IMR-90 (cell line): Measurements from ENCODE around the gene PTPRU. TPM values are rescaled to one million over a fixed set of nuclear protein-coding genes. Genes with fewer than 3 reads are reported as not detected.
A peak's percentile ranks its signal among the peaks of the same experiment; 100 is the strongest.

Source experiments
- ATAC-seq: fragments of 200-7000 bp; cut with Tn5 transposase; 2 replicates; pipeline ENCODE4 v1.9.1; 2020; ENCODE audit warnings: low read depth, mild to moderate bottlenecking, moderate library complexity
- BruUV-seq: library from RNA; stranded (reverse); fragments of 400-500 nt; replicated peaks from 2 replicates; lab custom pipeline; 2021; lab: Mats Ljungman, UMichigan
- CTCF ChIA-PET: fragments of 300-600 bp; formaldehyde crosslinking; extraction: SDS; loops from one replicate; lab custom pipeline; 2021; ENCODE audit warnings: antibody characterized with exemption; lab: Yijun Ruan, JAX
- POLR2A ChIA-PET: fragments of 300-600 bp; sonication (Branson Sonifier 250); formaldehyde crosslinking; loops from one replicate; lab custom pipeline; 2022; ENCODE audit warnings: antibody characterized with exemption; ENCODE audit not compliant: unreplicated experiment; lab: Charles Lee
- DNase-seq: peaks from one replicate; pipeline ENCODE4 v3.0.0; 2013
- H2AFZ ChIP-seq: replicated peaks from 2 replicates; pipeline ENCODE3; 2013; ENCODE audit warnings: low read length, mild to moderate bottlenecking; ENCODE audit not compliant: poor library complexity
- H2AK5ac ChIP-seq: 2 replicates; pipeline ENCODE4 v1.6.1; 2013; ENCODE audit warnings: low read depth, low read length, inconsistent platforms
- H2AK9ac ChIP-seq: replicated peaks from 2 replicates; pipeline ENCODE3; 2013; ENCODE audit warnings: mild to moderate bottlenecking, low read depth, low read length, moderate library complexity; ENCODE audit not compliant: poor library complexity
- H2BK120ac ChIP-seq: 2 replicates; pipeline ENCODE4 v1.6.1; 2013; ENCODE audit warnings: low read depth, low read length, inconsistent platforms
- H2BK15ac ChIP-seq: 3 replicates; pipeline ENCODE4 v1.6.1; 2013; ENCODE audit warnings: low read depth, low read length, inconsistent platforms
- H2BK20ac ChIP-seq: 2 replicates; pipeline ENCODE4 v1.6.1; 2013; ENCODE audit warnings: low read depth, mild to moderate bottlenecking, inconsistent platforms, low read length, moderate library complexity
- H2BK5ac ChIP-seq: 2 replicates; pipeline ENCODE4 v1.6.1; 2013; ENCODE audit warnings: mild to moderate bottlenecking, low read depth, low read length, inconsistent platforms; ENCODE audit not compliant: poor library complexity, severe bottlenecking
- H3K14ac ChIP-seq: replicated peaks from 2 replicates; pipeline ENCODE4 v1.6.1; 2013; ENCODE audit warnings: low read depth, low read length, inconsistent platforms
- H3K18ac ChIP-seq: 2 replicates; pipeline ENCODE4 v1.6.1; 2013; ENCODE audit warnings: low read depth, low read length, control low read depth
- H3K23ac ChIP-seq: 2 replicates; pipeline ENCODE4 v1.6.1; 2013; ENCODE audit warnings: low read depth, low read length, inconsistent platforms
- H3K27ac ChIP-seq: 2 replicates; pipeline ENCODE4 v1.5.1; 2013; ENCODE audit warnings: mild to moderate bottlenecking, control low read depth, low read length; ENCODE audit not compliant: insufficient read depth
- H3K27me3 ChIP-seq: 2 replicates; pipeline ENCODE4 v1.6.1; 2013; ENCODE audit warnings: low read length; ENCODE audit not compliant: control insufficient read depth, insufficient read depth
- H3K36me3 ChIP-seq: 2 replicates; pipeline ENCODE4 v1.6.1; 2013; ENCODE audit warnings: low read length, mixed read lengths; ENCODE audit not compliant: control insufficient read depth, insufficient read depth
- H3K4ac ChIP-seq: 2 replicates; pipeline ENCODE4 v1.6.1; 2013; ENCODE audit warnings: low read depth, low read length, inconsistent platforms
- H3K4me1 ChIP-seq: 2 replicates; pipeline ENCODE4 v1.6.1; 2013; ENCODE audit warnings: low read length, mixed read lengths; ENCODE audit not compliant: control insufficient read depth, insufficient read depth
- H3K4me2 ChIP-seq: 2 replicates; pipeline ENCODE4 v1.6.1; 2013; ENCODE audit warnings: low read depth, mild to moderate bottlenecking, control low read depth, low read length, moderate library complexity
- H3K4me3 ChIP-seq: 2 replicates; pipeline ENCODE4 v1.5.1; 2013; ENCODE audit warnings: low read depth, mild to moderate bottlenecking, control low read depth, low read length, moderate library complexity; ENCODE audit not compliant: insufficient read depth
- H3K56ac ChIP-seq: 2 replicates; pipeline ENCODE4 v1.6.1; 2013; ENCODE audit warnings: low read length, inconsistent platforms; ENCODE audit not compliant: insufficient read depth; ENCODE audit errors: extremely low read depth
- H3K79me1 ChIP-seq, 2 experiments: 2 replicates each; pipeline ENCODE4 v1.6.1; 2013; ENCODE audit warnings: low read length in 2 of 2, inconsistent platforms in 1 of 2, low read depth in 1 of 2
- H3K9ac ChIP-seq: 2 replicates; pipeline ENCODE4 v1.6.1; 2013; ENCODE audit warnings: low read depth, low read length, control low read depth
- H3K9me1 ChIP-seq: 2 replicates; pipeline ENCODE4 v1.6.1; 2013; ENCODE audit warnings: low read length, inconsistent platforms; ENCODE audit not compliant: insufficient read depth
- H3K9me3 ChIP-seq: 2 replicates; pipeline ENCODE4 v1.6.1; 2013; ENCODE audit warnings: low read length; ENCODE audit not compliant: control insufficient read depth, insufficient read depth
- H4K20me1 ChIP-seq: 2 replicates; pipeline ENCODE4 v1.6.1; 2013; ENCODE audit warnings: low read length, inconsistent platforms; ENCODE audit not compliant: insufficient read depth
- H4K5ac ChIP-seq: 2 replicates; pipeline ENCODE4 v1.6.1; 2013; ENCODE audit warnings: mild to moderate bottlenecking, low read depth, low read length, control low read depth
- H4K8ac ChIP-seq, 2 experiments: 2 replicates each; pipeline ENCODE4 v1.6.1; 2013; ENCODE audit warnings: low read depth in 2 of 2, low read length in 2 of 2, control low read depth in 1 of 2, inconsistent platforms in 1 of 2
- H4K91ac ChIP-seq: 2 replicates; pipeline ENCODE4 v1.6.1; 2013; ENCODE audit warnings: low read depth, low read length, inconsistent platforms; ENCODE audit not compliant: insufficient read depth
- BHLHE40 ChIP-seq: fragments of 150-350 bp; IDR thresholded peaks from 2 replicates; pipeline ENCODE4 v1.6.1; 2016; ENCODE audit warnings: mild to moderate bottlenecking, low read depth, low read length
- CEBPB ChIP-seq: IDR thresholded peaks from 2 replicates; pipeline ENCODE4 v1.6.1; 2012; ENCODE audit warnings: low read depth, low read length, improper control_type of control experiment
- CHD1 ChIP-seq: IDR thresholded peaks from 2 replicates; pipeline ENCODE4 v1.6.1; 2012; ENCODE audit warnings: low read depth, low read length, improper control_type of control experiment
- MAFK ChIP-seq: IDR thresholded peaks from 2 replicates; pipeline ENCODE4 v1.6.1; 2012; ENCODE audit warnings: low read depth, low read length, improper control_type of control experiment
- MXI1 ChIP-seq: IDR thresholded peaks from 2 replicates; pipeline ENCODE4 v1.6.1; 2012; ENCODE audit warnings: low read depth, mild to moderate bottlenecking, low read length, moderate library complexity, borderline replicate concordance
- RAD21 ChIP-seq: IDR thresholded peaks from 2 replicates; pipeline ENCODE4 v1.6.1; 2012; ENCODE audit warnings: low read length, improper control_type of control experiment
- RCOR1 ChIP-seq: IDR thresholded peaks from 2 replicates; pipeline ENCODE4 v1.6.1; 2012; ENCODE audit warnings: mild to moderate bottlenecking, low read length, improper control_type of control experiment; ENCODE audit not compliant: insufficient replicate concordance
- SMC3 ChIP-seq: fragments of 150-350 bp; IDR thresholded peaks from 2 replicates; pipeline ENCODE4 v1.6.1; 2016; ENCODE audit warnings: low read depth, mild to moderate bottlenecking, antibody characterized with exemption, low read length, moderate library complexity
- WGBS, 2 experiments: methylation state at CpG; one replicate each; pipeline versions ENCODE4 v1.1.5 to v1.1.7; 2013; ENCODE audit warnings: missing lambda C conversion rate in 2 of 2; ENCODE audit not compliant: insufficient read length in 1 of 2; ENCODE audit errors: extremely low coverage in 2 of 2; 5-methylcytosine and 5-hydroxymethylcytosine counted together
- dilution Hi-C: fragments of 300-500 bp; cut with HindIII; formaldehyde crosslinking; loops from one replicate; pipeline ENCODE4 v1.14.3; 2018; ENCODE audit warnings: low sequenced_read_pairs; ENCODE audit not compliant: unreplicated experiment
- in situ Hi-C: fragments of 300-500 bp; cut with MboI; formaldehyde crosslinking; loops from 3 replicates; pipeline ENCODE4 v1.14.3; 2019; ENCODE audit warnings: low sequenced_read_pairs, inconsistent platforms, mixed read lengths
- intact Hi-C: fragments of 100-400 bp; cut with micrococcal nuclease; formaldehyde crosslinking; loops from 2 replicates; pipeline ENCODE4 v1.10.0; 2022
- polyA plus RNA-seq, 3 experiments: library from polyadenylated mRNA; depleted of rRNA; stranded (reverse); fragments of >200 nt; gene quantifications; 2 replicates each; pipeline ENCODE4 v1.2.3, GENCODE V29; 2012; ENCODE audit warnings: low replicate concordance in 1 of 3
- total RNA-seq: library from RNA; depleted of rRNA; stranded (reverse); fragments of >200 nt; gene quantifications from 2 replicates; pipeline ENCODE4 v1.2.3, GENCODE V29; 2012
- TF ChIP-seq, protein P1 (sequence below): fragments of 150-350 bp; IDR thresholded peaks from 2 replicates; pipeline ENCODE4 v1.6.1; 2017; ENCODE audit warnings: mild to moderate bottlenecking, antibody characterized with exemption, low read length, low read depth

Gene PTPRU
- total and polyA plus RNA-seq, 2 of the 4 experiments (the other 2 are of a cell fraction) = 7.0 to 10.7 TPM

DNA sequence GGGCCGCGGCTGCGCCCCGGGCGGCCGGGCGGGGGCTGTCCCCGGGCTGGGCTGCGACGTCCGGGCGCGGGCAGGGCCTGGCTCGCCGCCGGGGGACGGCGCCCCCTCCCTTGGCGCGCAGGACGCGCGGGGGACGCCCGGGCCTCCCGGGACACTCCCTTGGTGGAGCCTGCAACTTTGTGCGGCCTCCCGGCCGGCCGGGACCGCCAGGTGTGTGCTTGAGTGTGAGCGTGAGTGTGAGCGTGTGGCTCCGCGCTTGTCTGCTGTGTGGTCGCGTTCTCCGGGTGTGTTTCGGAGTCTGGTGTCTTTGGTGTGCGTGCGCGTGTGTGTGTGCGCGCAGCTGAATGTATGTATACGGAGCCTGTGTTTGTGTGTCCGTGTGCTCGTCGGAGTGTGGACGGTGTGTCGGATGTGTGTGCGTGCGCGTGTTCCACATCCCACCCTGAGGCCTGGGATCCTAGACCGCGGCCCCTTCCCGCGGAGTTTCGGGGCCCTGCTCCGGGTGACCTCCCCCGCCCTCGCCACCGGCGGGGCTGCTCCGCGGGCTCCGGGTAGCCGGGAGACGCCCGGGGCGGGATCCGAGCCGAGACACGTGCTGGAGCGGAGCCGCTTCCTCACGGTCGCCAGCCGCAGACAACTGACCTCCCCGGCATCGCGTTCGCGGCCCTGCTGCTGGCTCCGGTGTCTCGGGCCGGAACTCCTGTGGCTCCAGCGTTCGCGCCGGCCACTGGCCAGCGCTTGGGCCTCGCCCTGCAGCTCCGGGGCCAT lies 1.7 kb downstream of the PTPRU start:
- H4K20me1 ChIP-seq = no peaks in the 10 kb centered on the region
- H2BK15ac ChIP-seq = no peak overlapping the region
- H3K14ac ChIP-seq = peak overlapping the region; percentile 68; the same call in 1 of the 2 replicates
- no peak overlapping the region for H4K91ac ChIP-seq
- no peak overlapping the region for H3K56ac ChIP-seq
- H2AFZ ChIP-seq = peak overlapping the region; percentile 98
- H3K27me3 ChIP-seq = peaks cover 2% of the 10 kb centered on the region; the same call in 1 of the 2 replicates
- H3K9ac ChIP-seq = peak overlapping the region; percentile 65
- H3K18ac ChIP-seq = peak overlapping the region; percentile 70; the same call in 1 of the 2 replicates
- TF ChIP-seq MXI1 = no peak
- TF ChIP-seq RAD21 = no peak
- no peak for TF ChIP-seq CHD1
- TF ChIP-seq, protein P1, sequence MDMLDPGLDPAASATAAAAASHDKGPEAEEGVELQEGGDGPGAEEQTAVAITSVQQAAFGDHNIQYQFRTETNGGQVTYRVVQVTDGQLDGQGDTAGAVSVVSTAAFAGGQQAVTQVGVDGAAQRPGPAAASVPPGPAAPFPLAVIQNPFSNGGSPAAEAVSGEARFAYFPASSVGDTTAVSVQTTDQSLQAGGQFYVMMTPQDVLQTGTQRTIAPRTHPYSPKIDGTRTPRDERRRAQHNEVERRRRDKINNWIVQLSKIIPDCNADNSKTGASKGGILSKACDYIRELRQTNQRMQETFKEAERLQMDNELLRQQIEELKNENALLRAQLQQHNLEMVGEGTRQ = no peak
- TF ChIP-seq RCOR1 = no peak
- TF ChIP-seq MAFK = no peak
- TF ChIP-seq BHLHE40 = no peak
- TF ChIP-seq SMC3 = no peak
- TF ChIP-seq CEBPB = no peak
- no peak for DNase-seq
- BruUV-seq = no TSS peak
- no peak overlapping the region for H3K27ac ChIP-seq
- H2BK20ac ChIP-seq = no peak overlapping the region
- dilution Hi-C loops = no loop called here
- in situ Hi-C loops = loop anchor here (10.0 kb wide), 1 partner anchor 1477 kb away; no protein-coding TSS in a partner anchor
- intact Hi-C loops = loop anchor here (2.0 to 5.0 kb wide), 3 partner anchors 554 to 1471 kb away; no protein-coding TSS in a partner anchor
- H3K4me2 ChIP-seq = peak overlapping the region; percentile 92
- 0 out of 2 replicates have a peak overlapping the region, but pooled peaks have one; percentile 33 for H2AK5ac ChIP-seq
- H3K36me3 ChIP-seq = no peaks in the 10 kb centered on the region
- peak overlapping the region; percentile 70; the same call in 1 of the 2 replicates for H3K4ac ChIP-seq
- CTCF ChIA-PET = no interaction called here
- no peaks in the 10 kb centered on the region for H3K9me3 ChIP-seq
- 33% methylated on average over 3 of the region's 93 CpGs; no CpG with 5 or more reads in 1 of the 2 experiments for WGBS, 2 experiments
- H4K5ac ChIP-seq = peak overlapping the region; percentile 95
- H3K79me1 ChIP-seq = peaks cover 3 to 5% of the 10 kb centered on the region in 2 experiments; a peak in 2 of 4 replicates
- H2BK120ac ChIP-seq = 0 out of 2 replicates have a peak overlapping the region, but pooled peaks have one; percentile 40
- ATAC-seq = no peak
- no peak overlapping the region for H2AK9ac ChIP-seq
- peak overlapping the region; percentile 61 for H3K4me3 ChIP-seq
- peak overlapping the region; percentile 81 to 84 for H4K8ac ChIP-seq
- no peaks in the 10 kb centered on the region for H3K9me1 ChIP-seq
- H2BK5ac ChIP-seq = no peak overlapping the region
- H3K4me1 ChIP-seq = peaks cover 12% of the 10 kb centered on the region
- POLR2A ChIA-PET = no interaction called here
- peak overlapping the region; percentile 83; the same call in 1 of the 2 replicates for H3K23ac ChIP-seq
